Measurements from ENCODE around the gene TDRD10.

TDRD10 gene

GRCh38 chr1:154502066-154502743, at the start of gene TDRD10, which contains the start of gene SHE:
Gene TDRD10 (plus strand): TSS chr1:154502219. CDS start chr1:154506904, 4,685 bp downstream.
Gene SHE (minus strand): TSS chr1:154502412. CDS start chr1:154502026, 386 bp downstream.
- DNase-seq (ENCODE audit: extremely low read depth, low read depth): no peak
- TF ChIP-seq CTCF (IDR thresholded peaks at IDR 0.05; ENCODE audit: low read depth, low read length, missing control alignments): no peak
- H3K4me3 ChIP-seq (replicated peaks; ENCODE audit: low read depth, low read length): no peak within 1 kb of the TSS

- H3K4me3 ChIP-seq (replicated peaks; ENCODE audit: low read depth, low read length): no peak overlapping the region
- TF ChIP-seq CTCF (IDR thresholded peaks at IDR 0.05; ENCODE audit: low read depth, low read length, missing control alignments): no peak
- no peak for DNase-seq (ENCODE audit: extremely low read depth, low read depth)
Measured at GRCh38 chr1:154453161-154453560, 48.9 kb upstream of the TDRD10 start.

GRCh38 chr1:154453574-154454352, 48.3 kb upstream of the TDRD10 start:
- no peak for TF ChIP-seq CTCF (IDR thresholded peaks at IDR 0.05; ENCODE audit: low read depth, low read length, missing control alignments)
- DNase-seq (ENCODE audit: extremely low read depth, low read depth): peak; percentile 45
- no peak overlapping the region for H3K4me3 ChIP-seq (replicated peaks; ENCODE audit: low read depth, low read length)

GRCh38 chr1:154454386-154455120, 47.5 kb upstream of the TDRD10 start:
- no peak for TF ChIP-seq CTCF (IDR thresholded peaks at IDR 0.05; ENCODE audit: low read depth, low read length, missing control alignments)
- no peak for DNase-seq (ENCODE audit: extremely low read depth, low read depth)
- H3K4me3 ChIP-seq (replicated peaks; ENCODE audit: low read depth, low read length): no peak overlapping the region

GRCh38 chr1:154456631-154457030, 45.4 kb upstream of the TDRD10 start:
- no peak for TF ChIP-seq CTCF (IDR thresholded peaks at IDR 0.05; ENCODE audit: low read depth, low read length, missing control alignments)
- no peak overlapping the region for H3K4me3 ChIP-seq (replicated peaks; ENCODE audit: low read depth, low read length)
- no peak for DNase-seq (ENCODE audit: extremely low read depth, low read depth)

GRCh38 chr1:154459080-154459479, 42.9 kb upstream of the TDRD10 start:
- no peak overlapping the region for H3K4me3 ChIP-seq (replicated peaks; ENCODE audit: low read depth, low read length)
- DNase-seq (ENCODE audit: extremely low read depth, low read depth): no peak
- no peak for TF ChIP-seq CTCF (IDR thresholded peaks at IDR 0.05; ENCODE audit: low read depth, low read length, missing control alignments)
